ENCODE data around the gene TMEM259. TPM values are rescaled to one million over a fixed set of nuclear protein-coding genes. Genes with fewer than 3 reads are reported as not detected.

TMEM259 gene
- total and polyA plus RNA-seq, 2 donors from 2014 or later = 129 to 180 TPM

DNA sequence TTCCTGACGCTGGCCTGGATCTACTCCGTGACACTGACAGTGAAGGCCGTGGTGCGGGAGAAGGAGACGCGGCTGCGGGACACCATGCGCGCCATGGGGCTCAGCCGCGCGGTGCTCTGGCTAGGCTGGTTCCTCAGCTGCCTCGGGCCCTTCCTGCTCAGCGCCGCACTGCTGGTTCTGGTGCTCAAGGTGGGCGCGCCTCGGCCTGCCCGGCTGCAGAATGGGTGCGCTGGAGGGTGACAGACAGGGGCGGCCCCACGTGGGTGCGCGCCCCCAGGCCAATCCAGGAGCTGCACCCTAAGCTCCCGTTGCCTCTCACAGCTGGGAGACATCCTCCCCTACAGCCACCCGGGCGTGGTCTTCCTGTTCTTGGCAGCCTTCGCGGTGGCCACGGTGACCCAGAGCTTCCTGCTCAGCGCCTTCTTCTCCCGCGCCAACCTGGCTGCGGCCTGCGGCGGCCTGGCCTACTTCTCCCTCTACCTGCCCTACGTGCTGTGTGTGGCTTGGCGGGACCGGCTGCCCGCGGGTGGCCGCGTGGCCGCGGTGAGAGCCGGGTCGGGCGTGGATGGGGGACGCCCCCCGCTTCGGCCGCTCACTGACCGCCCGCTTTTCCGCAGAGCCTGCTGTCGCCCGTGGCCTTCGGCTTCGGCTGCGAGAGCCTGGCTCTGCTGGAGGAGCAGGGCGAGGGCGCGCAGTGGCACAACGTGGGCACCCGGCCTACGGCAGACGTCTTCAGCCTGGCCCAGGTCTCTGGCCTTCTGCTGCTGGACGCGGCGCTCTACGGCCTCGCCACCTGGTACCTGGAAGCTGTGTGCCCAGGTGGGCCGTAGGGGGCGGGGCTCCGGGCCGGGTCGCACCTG is 26.1 kb upstream of the TMEM259 start:
- H3K4me3 ChIP-seq (ENCODE audit: low read length in 3 of 3) = no peak overlapping the region
- DNase-seq = peak in 1 of 5 donors; percentile 64
- TF ChIP-seq, protein P1, sequence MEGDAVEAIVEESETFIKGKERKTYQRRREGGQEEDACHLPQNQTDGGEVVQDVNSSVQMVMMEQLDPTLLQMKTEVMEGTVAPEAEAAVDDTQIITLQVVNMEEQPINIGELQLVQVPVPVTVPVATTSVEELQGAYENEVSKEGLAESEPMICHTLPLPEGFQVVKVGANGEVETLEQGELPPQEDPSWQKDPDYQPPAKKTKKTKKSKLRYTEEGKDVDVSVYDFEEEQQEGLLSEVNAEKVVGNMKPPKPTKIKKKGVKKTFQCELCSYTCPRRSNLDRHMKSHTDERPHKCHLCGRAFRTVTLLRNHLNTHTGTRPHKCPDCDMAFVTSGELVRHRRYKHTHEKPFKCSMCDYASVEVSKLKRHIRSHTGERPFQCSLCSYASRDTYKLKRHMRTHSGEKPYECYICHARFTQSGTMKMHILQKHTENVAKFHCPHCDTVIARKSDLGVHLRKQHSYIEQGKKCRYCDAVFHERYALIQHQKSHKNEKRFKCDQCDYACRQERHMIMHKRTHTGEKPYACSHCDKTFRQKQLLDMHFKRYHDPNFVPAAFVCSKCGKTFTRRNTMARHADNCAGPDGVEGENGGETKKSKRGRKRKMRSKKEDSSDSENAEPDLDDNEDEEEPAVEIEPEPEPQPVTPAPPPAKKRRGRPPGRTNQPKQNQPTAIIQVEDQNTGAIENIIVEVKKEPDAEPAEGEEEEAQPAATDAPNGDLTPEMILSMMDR (IDR thresholded peaks at IDR 0.05; ENCODE audit: borderline replicate concordance, extremely low read depth, insufficient read depth) = no peak

DNA sequence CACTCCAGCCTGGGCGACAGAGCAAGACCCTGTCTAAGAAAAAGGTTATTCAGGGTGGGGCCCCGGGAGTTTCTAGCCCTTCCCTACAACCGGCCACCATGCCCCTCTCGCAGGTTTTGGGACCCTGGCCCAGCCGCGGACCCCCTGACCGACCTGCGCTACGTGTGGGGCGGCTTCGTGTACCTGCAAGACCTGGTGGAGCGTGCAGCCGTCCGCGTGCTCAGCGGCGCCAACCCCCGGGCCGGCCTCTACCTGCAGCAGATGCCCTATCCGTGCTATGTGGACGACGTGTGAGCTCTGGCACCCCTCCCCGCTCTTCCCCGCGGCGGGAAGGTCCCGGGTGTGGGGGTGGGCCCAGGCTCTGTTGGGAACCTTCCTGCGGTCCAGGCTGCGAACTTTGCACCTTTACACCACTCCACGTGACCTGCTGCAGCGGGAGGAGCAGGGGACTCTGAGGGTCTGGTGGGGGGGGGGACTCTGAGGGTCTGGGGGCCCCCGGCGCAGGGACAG is 25.2 kb upstream of the TMEM259 start:
- H3K9me3 ChIP-seq (ENCODE audit: control insufficient read depth in 2 of 3, insufficient read depth in 1 of 3, low read length in 3 of 3) = no peaks in the 10 kb centered on the region
- TF ChIP-seq, protein P1 (IDR thresholded peaks at IDR 0.05; ENCODE audit: borderline replicate concordance, extremely low read depth, insufficient read depth) = no peak
- FAIRE-seq = no peak
- H3K27me3 ChIP-seq (ENCODE audit: control insufficient read depth, insufficient read depth, low read length) = no peaks in the 10 kb centered on the region
- no peak overlapping the region for H3K27ac ChIP-seq (ENCODE audit: low read depth in 2 of 2, low read length in 2 of 2)
- peak in 3 of 5 donors; percentile 48 to 77 (median 74) for DNase-seq
- H3K4me3 ChIP-seq (ENCODE audit: low read length in 3 of 3) = no peak overlapping the region
- H3K36me3 ChIP-seq (ENCODE audit: control insufficient read depth in 2 of 3, insufficient read depth in 3 of 3, low read length in 3 of 3) = no peaks in the 10 kb centered on the region
- intact Hi-C loops (cut with DNase I) = no loop called here
- H3K9ac ChIP-seq (ENCODE audit: low read length in 3 of 3) = no peak overlapping the region
- H3K4me1 ChIP-seq (ENCODE audit: control insufficient read depth in 2 of 3, insufficient read depth in 2 of 3, low read depth in 1 of 3, low read length in 3 of 3) = peaks cover 0 to 3% (median 0%) of the 10 kb centered on the region in 3 donors

More for the DNA sequence above, 26.1 kb upstream of the TMEM259 start:
- Histone ChIP-seq H3K9ac (ENCODE audit: low read length in 3 of 3) (no peak overlapping the region), H3K36me3 (ENCODE audit: control insufficient read depth in 2 of 3, insufficient read depth in 3 of 3, low read length in 3 of 3) (no peaks in the 10 kb centered on the region), H3K27ac (ENCODE audit: low read depth in 2 of 2, low read length in 2 of 2) (no peak overlapping the region), H3K27me3 (ENCODE audit: control insufficient read depth, insufficient read depth, low read length) (no peaks in the 10 kb centered on the region), H3K9me3 (ENCODE audit: control insufficient read depth in 2 of 3, insufficient read depth in 1 of 3, low read length in 3 of 3) (no peaks in the 10 kb centered on the region), H3K4me1 (ENCODE audit: control insufficient read depth in 2 of 3, insufficient read depth in 2 of 3, low read depth in 1 of 3, low read length in 3 of 3) (no peaks in the 10 kb centered on the region)
- intact Hi-C loops (cut with DNase I) = no loop called here
- FAIRE-seq = no peak

DNA sequence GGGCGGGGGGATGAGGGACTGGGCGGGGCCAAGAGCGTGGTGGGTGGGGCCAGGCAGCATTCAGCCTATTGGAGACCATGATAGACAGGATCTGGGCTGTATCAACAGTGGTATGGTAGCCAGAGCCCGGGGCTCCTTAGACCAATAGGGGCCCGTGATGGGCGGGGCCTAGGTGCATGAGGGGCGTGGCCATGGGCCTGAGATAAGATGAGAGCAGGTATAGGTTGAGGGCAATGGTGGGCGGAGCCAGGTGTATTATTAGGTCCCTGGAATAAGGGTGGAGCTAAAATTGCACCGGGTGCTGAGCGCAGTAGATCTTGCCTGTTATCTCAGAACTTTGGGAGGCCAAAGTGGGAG is 24.3 kb upstream of the TMEM259 start:
- DNase-seq (peak in 1 of 5 donors; percentile 76), FAIRE-seq (no peak)
- H3K36me3 ChIP-seq (ENCODE audit: control insufficient read depth in 2 of 3, insufficient read depth in 3 of 3, low read length in 3 of 3) = no peaks in the 10 kb centered on the region
- H3K9ac ChIP-seq (ENCODE audit: low read length in 3 of 3) = no peak overlapping the region
- H3K9me3 ChIP-seq (ENCODE audit: control insufficient read depth in 2 of 3, insufficient read depth in 1 of 3, low read length in 3 of 3) = no peaks in the 10 kb centered on the region
- intact Hi-C loops (cut with DNase I) = no loop called here
- TF ChIP-seq, protein P1 (IDR thresholded peaks at IDR 0.05; ENCODE audit: borderline replicate concordance, extremely low read depth, insufficient read depth) = no peak
- H3K4me1 ChIP-seq (ENCODE audit: control insufficient read depth in 2 of 3, insufficient read depth in 2 of 3, low read depth in 1 of 3, low read length in 3 of 3) = peaks cover 0 to 13% (median 7%) of the 10 kb centered on the region in 3 donors
- no peak overlapping the region for H3K4me3 ChIP-seq (ENCODE audit: low read length in 3 of 3)
- H3K27ac ChIP-seq (ENCODE audit: low read depth in 2 of 2, low read length in 2 of 2) = no peak overlapping the region
- no peaks in the 10 kb centered on the region for H3K27me3 ChIP-seq (ENCODE audit: control insufficient read depth, insufficient read depth, low read length)

Measured in kidney (tissue), 14 donors.